Caco-2 (cell line): ENCODE results near the gene PAM. TPM values are rescaled to one million over a fixed set of nuclear protein-coding genes. Genes with fewer than 3 reads are reported as not detected.

ENCODE experiments used
- BruUV-seq: library from RNA; stranded (reverse); fragments of 400-500 nt; replicated peaks from 2 replicates; lab custom pipeline; 2021; lab: Mats Ljungman, UMichigan
- CTCF ChIA-PET: fragments of 300-600 bp; sonication (Branson Sonifier 250); formaldehyde crosslinking; loops from one replicate; lab custom pipeline; 2022; ENCODE audit warnings: antibody characterized with exemption; lab: Charles Lee
- POLR2A ChIA-PET: fragments of 300-600 bp; sonication (Branson Sonifier 250); formaldehyde crosslinking; loops from one replicate; lab custom pipeline; 2022; ENCODE audit warnings: antibody characterized with exemption; lab: Charles Lee
- DNase-seq, 2 experiments: peaks; one replicate each; pipeline versions ENCODE4 v3.0.0 to v3.0.0-alpha.2; 2020 to 2022
- H3K27me3 ChIP-seq: replicated peaks from 2 replicates; pipeline ENCODE4 v1.6.0; 2011; ENCODE audit warnings: low read length; ENCODE audit not compliant: control insufficient read depth, insufficient read depth
- H3K36me3 ChIP-seq: 2 replicates; pipeline ENCODE4 v1.5.1; 2011; ENCODE audit warnings: low read length; ENCODE audit not compliant: control insufficient read depth, insufficient read depth
- H3K4me1 ChIP-seq: fragments of 250-450 bp; sonication (Bioruptor Pico); 2 replicates; pipeline ENCODE4 v1.5.1; 2020; ENCODE audit warnings: mild to moderate bottlenecking
- H3K4me3 ChIP-seq: 2 replicates; pipeline ENCODE4 v1.5.1; 2011; ENCODE audit warnings: low read depth, mild to moderate bottlenecking, control low read depth, low read length
- H3K9me3 ChIP-seq: fragments of 250-450 bp; sonication (Bioruptor Pico); 2 replicates; pipeline ENCODE4 v1.5.1; 2020; ENCODE audit warnings: mild to moderate bottlenecking, moderate library complexity
- H3K27ac Mint-ChIP-seq: one replicate; pipeline ENCODE4 v1.8.0; 2022; ENCODE audit warnings: mixed read lengths; ENCODE audit not compliant: unreplicated experiment
- H3K27me3 Mint-ChIP-seq: one replicate; pipeline ENCODE4 v1.8.0; 2022; ENCODE audit warnings: mixed read lengths; ENCODE audit not compliant: insufficient read depth, unreplicated experiment
- H3K36me3 Mint-ChIP-seq: one replicate; pipeline ENCODE4 v1.8.0; 2022; ENCODE audit warnings: mild to moderate bottlenecking, mixed read lengths; ENCODE audit not compliant: insufficient read depth, unreplicated experiment
- H3K4me1 Mint-ChIP-seq: one replicate; pipeline ENCODE4 v1.8.0; 2022; ENCODE audit warnings: low read depth, mixed read lengths; ENCODE audit not compliant: unreplicated experiment
- H3K4me3 Mint-ChIP-seq: one replicate; pipeline ENCODE4 v1.8.0; 2022; ENCODE audit warnings: mild to moderate bottlenecking, moderate library complexity, mixed read lengths; ENCODE audit not compliant: unreplicated experiment
- H3K9me3 Mint-ChIP-seq: one replicate; pipeline ENCODE4 v1.8.0; 2022; ENCODE audit warnings: mixed read lengths; ENCODE audit not compliant: unreplicated experiment
- intact Hi-C: fragments of 100-400 bp; cut with micrococcal nuclease; formaldehyde crosslinking; loops from one replicate; pipeline ENCODE4 v1.10.0; 2022; ENCODE audit not compliant: unreplicated experiment
- total RNA-seq: library from RNA; stranded (reverse); gene quantifications from 2 replicates; pipeline ENCODE4 v1.2.3, GENCODE V29; 2022
- TF ChIP-seq, protein P1 (sequence below), 2 experiments: fragments of 200-600 bp in 1 of 2; IDR thresholded peaks; 1 replicate in 1 of 2; 2 replicates in 1 of 2; pipeline versions ENCODE4 v1.5.1 to v1.8.0; 2011 to 2022; ENCODE audit warnings: antibody characterized with exemption in 1 of 2, control low read depth in 1 of 2, inconsistent platforms in 1 of 2, low read depth in 1 of 2, low read length in 1 of 2, mild to moderate bottlenecking in 1 of 2, moderate library complexity in 1 of 2; ENCODE audit not compliant: insufficient read depth in 1 of 2, severe bottlenecking in 1 of 2, unreplicated experiment in 1 of 2

The PAM gene
- total RNA-seq, 1 experiment from 2014 or later, result 48.0 TPM

DNA sequence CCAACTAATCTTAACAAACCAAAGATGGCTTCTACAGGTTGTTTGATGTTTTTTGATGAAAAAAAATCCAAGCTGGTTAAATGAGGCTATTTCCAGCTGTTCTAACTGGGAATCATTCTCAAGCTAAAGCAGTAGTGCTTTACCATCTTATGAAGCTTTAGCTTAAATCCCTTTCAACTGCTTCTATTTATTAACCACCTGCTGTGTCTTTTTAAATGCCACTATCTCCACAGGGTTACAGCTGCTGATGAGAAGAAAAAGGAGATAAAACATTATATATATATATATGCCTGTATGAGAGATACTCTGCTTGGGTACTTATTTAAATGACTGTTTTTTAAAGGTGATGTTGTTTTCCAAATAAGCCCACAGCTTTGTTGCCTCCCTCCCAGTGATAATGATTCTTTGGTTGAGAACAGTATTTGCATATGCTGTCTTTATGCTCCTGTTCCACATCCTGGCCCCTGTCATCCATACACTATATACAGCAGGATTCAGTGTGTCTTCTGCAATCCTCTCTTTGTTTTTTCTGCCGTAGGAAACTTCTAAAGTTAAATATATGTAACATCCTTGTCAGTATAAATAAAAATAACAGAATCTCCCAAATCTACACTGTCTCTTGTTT lies 164.0 kb downstream of the PAM start:
- TF ChIP-seq, protein P1, sequence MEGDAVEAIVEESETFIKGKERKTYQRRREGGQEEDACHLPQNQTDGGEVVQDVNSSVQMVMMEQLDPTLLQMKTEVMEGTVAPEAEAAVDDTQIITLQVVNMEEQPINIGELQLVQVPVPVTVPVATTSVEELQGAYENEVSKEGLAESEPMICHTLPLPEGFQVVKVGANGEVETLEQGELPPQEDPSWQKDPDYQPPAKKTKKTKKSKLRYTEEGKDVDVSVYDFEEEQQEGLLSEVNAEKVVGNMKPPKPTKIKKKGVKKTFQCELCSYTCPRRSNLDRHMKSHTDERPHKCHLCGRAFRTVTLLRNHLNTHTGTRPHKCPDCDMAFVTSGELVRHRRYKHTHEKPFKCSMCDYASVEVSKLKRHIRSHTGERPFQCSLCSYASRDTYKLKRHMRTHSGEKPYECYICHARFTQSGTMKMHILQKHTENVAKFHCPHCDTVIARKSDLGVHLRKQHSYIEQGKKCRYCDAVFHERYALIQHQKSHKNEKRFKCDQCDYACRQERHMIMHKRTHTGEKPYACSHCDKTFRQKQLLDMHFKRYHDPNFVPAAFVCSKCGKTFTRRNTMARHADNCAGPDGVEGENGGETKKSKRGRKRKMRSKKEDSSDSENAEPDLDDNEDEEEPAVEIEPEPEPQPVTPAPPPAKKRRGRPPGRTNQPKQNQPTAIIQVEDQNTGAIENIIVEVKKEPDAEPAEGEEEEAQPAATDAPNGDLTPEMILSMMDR (IDR thresholded peaks at IDR 0.05; ENCODE audit: insufficient read depth in 1 of 2, low read depth in 1 of 2, low read length in 1 of 2, severe bottlenecking in 1 of 2, unreplicated experiment in 1 of 2), result no peak
- Mint-ChIP-seq H3K4me1 (peaks cover 6% of the 10 kb centered on the region), H3K27ac (no peak overlapping the region), H3K9me3 (no peaks in the 10 kb centered on the region), H3K27me3 (no peaks in the 10 kb centered on the region), H3K4me3 (no peak overlapping the region), H3K36me3 (no peaks in the 10 kb centered on the region)
- H3K4me1 ChIP-seq, result no peaks in the 10 kb centered on the region
- H3K9me3 ChIP-seq, result no peaks in the 10 kb centered on the region
- no peak for DNase-seq
- ChIA-PET CTCF (no interaction called here), POLR2A (no interaction called here)
- no peak overlapping the region for H3K4me3 ChIP-seq
- no peaks in the 10 kb centered on the region for H3K36me3 ChIP-seq
- no TSS peak for BruUV-seq
- H3K27me3 ChIP-seq, result no peaks in the 10 kb centered on the region
- intact Hi-C loops, result no loop called here

DNA sequence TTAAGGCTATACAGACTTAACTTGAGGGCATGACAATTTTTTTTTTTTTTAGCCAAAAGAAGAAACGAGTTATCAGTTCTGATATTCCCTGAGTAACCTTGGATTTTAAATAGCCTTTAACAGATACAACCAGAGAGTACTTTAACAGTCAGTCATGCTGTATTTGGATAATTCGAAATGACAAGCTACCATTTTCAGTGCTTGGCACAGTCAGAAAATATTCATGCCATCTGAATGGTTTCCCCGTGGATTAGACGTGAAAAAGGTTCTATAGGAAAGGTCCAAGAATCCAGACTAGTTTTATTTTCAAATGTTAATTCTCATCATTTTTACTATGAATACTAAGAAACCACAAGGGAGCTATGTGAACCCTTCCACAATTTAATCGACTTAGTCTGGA lies 165.7 kb downstream of the PAM start:
- peaks cover 6% of the 10 kb centered on the region for H3K4me1 Mint-ChIP-seq
- no peaks in the 10 kb centered on the region for H3K36me3 ChIP-seq
- TF ChIP-seq, protein P1 (IDR thresholded peaks at IDR 0.05; ENCODE audit: insufficient read depth in 1 of 2, low read depth in 1 of 2, low read length in 1 of 2, severe bottlenecking in 1 of 2, unreplicated experiment in 1 of 2), result no peak
- ChIA-PET CTCF (no interaction called here), POLR2A (no interaction called here)
- intact Hi-C loops, result loop anchor here (5.0 kb wide), 1 partner anchor 128 kb away; no protein-coding TSS in a partner anchor
- H3K4me1 ChIP-seq, result no peaks in the 10 kb centered on the region
- H3K36me3 Mint-ChIP-seq, result no peaks in the 10 kb centered on the region
- no peak overlapping the region for H3K4me3 ChIP-seq
- no peak overlapping the region for H3K4me3 Mint-ChIP-seq
- H3K27me3 Mint-ChIP-seq, result no peaks in the 10 kb centered on the region
- H3K9me3 ChIP-seq, result no peaks in the 10 kb centered on the region
- no peaks in the 10 kb centered on the region for H3K27me3 ChIP-seq
- DNase-seq, result no peak
- no peaks in the 10 kb centered on the region for H3K9me3 Mint-ChIP-seq
- no peak overlapping the region for H3K27ac Mint-ChIP-seq
- BruUV-seq, result no TSS peak

DNA sequence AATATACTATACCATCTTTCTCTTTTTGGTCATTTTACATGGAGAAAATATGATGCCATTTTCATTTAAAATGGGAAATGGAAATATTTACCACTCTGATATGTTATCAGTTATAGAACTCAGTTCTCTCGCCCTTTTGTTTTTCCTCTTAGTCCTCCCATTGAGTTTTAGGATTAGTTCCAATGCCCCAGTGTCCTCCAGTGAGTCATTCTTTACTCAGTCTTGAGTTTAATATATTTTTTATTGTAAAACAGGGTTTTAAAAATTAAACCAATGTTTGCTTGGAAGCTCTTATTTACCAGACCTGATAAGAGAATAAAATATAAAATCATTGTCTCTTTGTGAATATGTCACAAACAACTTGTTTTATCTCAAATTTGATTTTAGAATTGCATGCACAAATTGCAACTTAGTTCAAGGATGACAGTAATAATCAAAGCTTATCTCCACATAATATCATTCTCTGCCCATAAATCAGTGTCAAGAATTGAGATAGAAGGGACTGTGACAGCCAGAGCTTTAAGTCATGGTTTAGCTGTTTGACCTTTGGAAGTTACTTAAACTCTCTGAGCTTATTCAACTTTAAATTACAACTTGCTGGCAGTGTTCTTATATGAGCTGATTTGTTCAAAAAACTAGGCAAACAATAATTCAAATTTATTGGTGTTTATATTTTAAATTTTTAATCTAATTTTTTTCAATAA lies 166.4 kb downstream of the PAM start:
- Mint-ChIP-seq H3K4me1 (peaks cover 6% of the 10 kb centered on the region), H3K4me3 (no peak overlapping the region), H3K27me3 (no peaks in the 10 kb centered on the region), H3K9me3 (no peaks in the 10 kb centered on the region), H3K36me3 (no peaks in the 10 kb centered on the region), H3K27ac (no peak overlapping the region)
- POLR2A ChIA-PET, result no interaction called here
- no peaks in the 10 kb centered on the region for H3K27me3 ChIP-seq
- CTCF ChIA-PET, result no interaction called here
- H3K36me3 ChIP-seq, result no peaks in the 10 kb centered on the region
- no peaks in the 10 kb centered on the region for H3K9me3 ChIP-seq
- H3K4me1 ChIP-seq, result no peaks in the 10 kb centered on the region
- BruUV-seq, result no TSS peak
- TF ChIP-seq, protein P1 (IDR thresholded peaks at IDR 0.05; ENCODE audit: insufficient read depth in 1 of 2, low read depth in 1 of 2, low read length in 1 of 2, severe bottlenecking in 1 of 2, unreplicated experiment in 1 of 2), result no peak
- intact Hi-C loops, result loop anchor here (5.0 kb wide), 1 partner anchor 129 kb away; no protein-coding TSS in a partner anchor
- no peak for DNase-seq
- no peak overlapping the region for H3K4me3 ChIP-seq
